Measurements from ENCODE around the gene SLC35D3. TPM values are rescaled to one million over a fixed set of nuclear protein-coding genes. Genes with fewer than 3 reads are reported as not detected.
"Not testable (repeated sequence)": the region's sequence is repeated elsewhere in the genome, so short reads cannot be mapped to it uniquely, and the experiment has no call there.

SLC35D3 gene
- total RNA-seq, 1 donor from 2014 or later: not detected

DNA sequence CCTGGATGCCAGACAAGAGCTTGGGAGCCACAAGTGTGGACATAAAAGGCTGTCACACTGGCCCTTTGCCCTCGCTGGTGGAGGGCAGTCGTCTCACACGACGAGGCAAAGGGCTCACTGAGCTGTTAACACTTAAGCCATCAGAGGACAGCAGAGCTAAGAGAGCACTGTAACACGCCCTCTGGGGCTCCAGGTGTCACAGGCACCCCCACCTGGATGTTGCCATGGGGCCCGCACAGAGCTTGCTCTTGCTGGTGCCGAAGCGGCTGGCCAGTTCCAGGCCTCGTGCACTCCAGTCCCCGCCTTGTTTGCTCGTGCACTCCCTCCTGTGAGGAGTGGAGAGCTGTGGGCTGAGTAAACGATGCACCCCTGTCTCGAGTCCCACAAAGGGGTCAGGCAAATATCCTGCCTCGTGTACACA is 37.4 kb downstream of the SLC35D3 start:
- H3K27ac Mint-ChIP-seq: no peak overlapping the region
- H3K4me3 Mint-ChIP-seq (ENCODE audit: low read depth): no peak overlapping the region
- no peak for DNase-seq (ENCODE audit: low spot score)
- H3K36me3 Mint-ChIP-seq (ENCODE audit: low read depth): no peaks in the 10 kb centered on the region
- peaks cover 5% of the 10 kb centered on the region for H3K4me1 Mint-ChIP-seq (ENCODE audit: low read depth)
- peaks cover 28% of the 10 kb centered on the region for H3K27me3 Mint-ChIP-seq (ENCODE audit: low read depth)
- no peaks in the 10 kb centered on the region for H3K9me3 Mint-ChIP-seq
- intact Hi-C loops (cut with micrococcal nuclease): no loop called here

DNA sequence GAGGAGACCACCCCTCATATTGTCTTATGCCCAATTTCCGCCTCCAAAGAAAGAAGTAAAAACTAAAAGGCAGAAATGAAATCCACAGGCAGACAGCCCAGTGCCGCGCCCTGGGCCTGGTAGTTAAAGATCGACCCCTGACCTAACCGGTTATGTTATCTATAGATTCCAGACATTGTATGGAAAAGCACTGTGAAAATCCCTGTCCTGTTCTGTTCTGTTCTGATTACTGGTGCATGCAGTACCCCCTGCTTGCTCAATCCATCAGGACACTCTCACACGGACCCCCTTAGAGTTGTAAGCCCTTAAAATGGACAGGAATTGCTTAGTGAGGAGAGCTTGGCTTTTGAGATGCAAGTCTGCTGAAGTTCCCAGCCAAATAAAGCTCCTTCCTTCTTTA is 37.8 kb downstream of the SLC35D3 start:
- DNase-seq (ENCODE audit: low spot score); H3K36me3 Mint-ChIP-seq (ENCODE audit: low read depth); H3K4me1 Mint-ChIP-seq (ENCODE audit: low read depth); H3K27ac Mint-ChIP-seq; H3K4me3 Mint-ChIP-seq (ENCODE audit: low read depth); H3K9me3 Mint-ChIP-seq; intact Hi-C loops (cut with micrococcal nuclease): not testable (repeated sequence)
- H3K27me3 Mint-ChIP-seq (ENCODE audit: low read depth): peaks cover 28% of the 10 kb centered on the region

DNA sequence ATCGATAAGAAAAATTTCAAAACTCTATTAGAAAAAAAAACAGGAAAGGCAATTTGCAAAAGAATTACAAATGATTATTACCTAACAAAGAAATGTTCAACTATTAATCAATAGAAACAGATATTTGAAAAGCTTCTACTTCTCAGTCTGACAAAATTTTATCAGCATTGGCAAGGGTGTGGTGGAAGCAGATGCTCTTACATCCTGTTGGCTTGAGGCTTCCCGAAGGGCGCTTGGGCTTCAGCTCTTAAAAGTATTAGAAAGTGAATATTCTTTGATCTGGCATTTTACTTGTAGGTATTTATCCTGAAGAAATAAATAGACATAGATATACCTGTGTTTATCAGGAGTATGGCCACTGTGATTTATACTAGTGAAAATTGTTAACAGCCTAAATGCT is 38.7 kb downstream of the SLC35D3 start:
- Mint-ChIP-seq H3K4me3 (ENCODE audit: low read depth) (no peak overlapping the region), H3K27ac (no peak overlapping the region), H3K9me3 (no peaks in the 10 kb centered on the region), H3K36me3 (ENCODE audit: low read depth) (no peaks in the 10 kb centered on the region), H3K4me1 (ENCODE audit: low read depth) (peaks cover 5% of the 10 kb centered on the region), H3K27me3 (ENCODE audit: low read depth) (peaks cover 24% of the 10 kb centered on the region)
- intact Hi-C loops (cut with micrococcal nuclease): no loop called here
- DNase-seq (ENCODE audit: low spot score): no peak

DNA sequence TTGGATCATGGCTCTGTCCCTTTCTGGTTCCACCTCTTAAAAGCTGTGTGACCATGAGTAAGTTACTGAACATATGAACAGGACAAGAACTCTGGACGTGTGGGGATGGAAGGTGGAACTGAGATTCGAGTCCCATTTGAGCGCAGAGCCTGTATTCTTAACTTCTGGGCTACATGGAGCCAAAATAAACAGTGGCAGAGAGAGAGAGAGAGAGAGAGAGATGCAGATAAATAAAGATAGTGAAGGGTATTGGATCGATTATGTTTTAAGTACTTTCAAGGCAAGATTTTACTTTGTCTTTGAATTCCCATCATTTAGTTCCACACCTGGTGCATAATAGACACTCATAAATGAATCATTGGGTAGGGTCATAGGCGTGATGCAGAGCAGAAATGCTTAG is 39.7 kb downstream of the SLC35D3 start:
- no peak overlapping the region for H3K27ac Mint-ChIP-seq
- H3K27me3 Mint-ChIP-seq (ENCODE audit: low read depth): peaks cover 31% of the 10 kb centered on the region
- intact Hi-C loops (cut with micrococcal nuclease): no loop called here
- H3K4me1 Mint-ChIP-seq (ENCODE audit: low read depth): peaks cover 4% of the 10 kb centered on the region
- no peak for DNase-seq (ENCODE audit: low spot score)
- no peak overlapping the region for H3K4me3 Mint-ChIP-seq (ENCODE audit: low read depth)
- no peaks in the 10 kb centered on the region for H3K36me3 Mint-ChIP-seq (ENCODE audit: low read depth)
- H3K9me3 Mint-ChIP-seq: no peaks in the 10 kb centered on the region

DNA sequence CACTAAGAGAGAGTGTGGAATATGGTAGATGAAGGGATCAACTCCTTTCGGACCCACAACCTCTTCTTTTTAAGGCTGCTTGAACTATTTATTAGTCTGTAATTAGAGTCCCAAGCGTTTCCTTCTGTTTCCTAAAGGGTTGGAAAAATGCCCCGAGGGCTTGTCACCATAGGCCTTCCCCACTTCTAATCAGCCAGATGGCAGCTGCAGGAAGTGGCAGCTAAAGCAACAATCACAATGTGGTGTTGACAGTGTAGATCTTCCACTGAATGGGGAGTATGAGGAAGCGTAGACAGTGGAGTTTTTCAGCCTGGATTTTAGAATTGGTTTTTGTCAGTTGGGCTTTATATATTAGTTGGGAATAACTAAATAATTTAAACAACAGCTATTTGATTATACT is 40.6 kb downstream of the SLC35D3 start:
- no peak for DNase-seq (ENCODE audit: low spot score)
- Mint-ChIP-seq H3K36me3 (ENCODE audit: low read depth) (no peaks in the 10 kb centered on the region), H3K4me1 (ENCODE audit: low read depth) (peaks cover 1% of the 10 kb centered on the region), H3K4me3 (ENCODE audit: low read depth) (no peak overlapping the region), H3K27ac (no peak overlapping the region), H3K27me3 (ENCODE audit: low read depth) (peaks cover 34% of the 10 kb centered on the region), H3K9me3 (no peaks in the 10 kb centered on the region)
- intact Hi-C loops (cut with micrococcal nuclease): no loop called here

DNA sequence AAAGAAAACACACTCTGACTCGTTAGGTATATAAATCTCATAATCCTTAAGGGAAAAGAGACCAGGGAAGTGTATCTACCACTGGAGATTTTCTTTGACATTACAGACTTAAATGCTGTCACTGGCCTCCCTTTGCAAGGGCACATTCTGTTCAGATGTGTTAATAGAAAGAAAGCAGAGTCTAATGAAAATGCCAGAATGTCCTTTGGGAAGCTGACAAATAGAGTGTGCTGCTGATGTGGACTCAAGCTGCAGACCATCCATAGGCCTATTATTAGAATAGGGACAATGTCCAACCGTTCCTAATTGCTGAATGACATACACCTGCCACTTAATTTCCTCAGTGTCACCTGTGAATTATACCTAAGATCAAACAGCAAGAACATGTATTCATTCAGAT is 41.2 kb downstream of the SLC35D3 start:
- Mint-ChIP-seq H3K4me1 (ENCODE audit: low read depth) (peaks cover 5% of the 10 kb centered on the region), H3K36me3 (ENCODE audit: low read depth) (no peaks in the 10 kb centered on the region), H3K9me3 (no peaks in the 10 kb centered on the region), H3K27me3 (ENCODE audit: low read depth) (peaks cover 40% of the 10 kb centered on the region), H3K4me3 (ENCODE audit: low read depth) (no peak overlapping the region), H3K27ac (no peak overlapping the region)
- no peak for DNase-seq (ENCODE audit: low spot score)
- intact Hi-C loops (cut with micrococcal nuclease): no loop called here

DNA sequence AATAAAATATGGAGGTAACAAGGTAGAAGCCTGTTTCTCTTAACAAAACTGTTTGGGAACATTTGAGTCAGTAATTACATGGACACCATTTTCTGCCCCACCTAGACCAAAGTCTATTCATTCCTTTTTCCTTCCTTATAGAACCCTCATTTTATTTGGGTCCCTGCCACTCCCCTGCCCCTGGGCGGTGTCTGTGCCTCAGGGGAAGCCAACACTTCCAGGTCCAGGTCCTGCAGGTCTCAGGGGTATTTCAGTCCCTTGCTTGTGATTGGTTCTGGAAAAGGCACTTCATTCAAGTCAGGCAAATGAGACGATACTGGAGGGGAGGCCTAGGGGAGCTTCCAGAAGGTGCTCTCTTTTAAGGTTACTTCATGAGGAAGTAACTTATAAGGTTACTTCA is 42.3 kb downstream of the SLC35D3 start:
- Mint-ChIP-seq H3K27me3 (ENCODE audit: low read depth) (peaks cover 43% of the 10 kb centered on the region), H3K4me1 (ENCODE audit: low read depth) (peaks cover 6% of the 10 kb centered on the region), H3K27ac (no peak overlapping the region), H3K36me3 (ENCODE audit: low read depth) (no peaks in the 10 kb centered on the region), H3K9me3 (no peaks in the 10 kb centered on the region), H3K4me3 (ENCODE audit: low read depth) (no peak overlapping the region)
- no peak for DNase-seq (ENCODE audit: low spot score)
- intact Hi-C loops (cut with micrococcal nuclease): no loop called here

DNA sequence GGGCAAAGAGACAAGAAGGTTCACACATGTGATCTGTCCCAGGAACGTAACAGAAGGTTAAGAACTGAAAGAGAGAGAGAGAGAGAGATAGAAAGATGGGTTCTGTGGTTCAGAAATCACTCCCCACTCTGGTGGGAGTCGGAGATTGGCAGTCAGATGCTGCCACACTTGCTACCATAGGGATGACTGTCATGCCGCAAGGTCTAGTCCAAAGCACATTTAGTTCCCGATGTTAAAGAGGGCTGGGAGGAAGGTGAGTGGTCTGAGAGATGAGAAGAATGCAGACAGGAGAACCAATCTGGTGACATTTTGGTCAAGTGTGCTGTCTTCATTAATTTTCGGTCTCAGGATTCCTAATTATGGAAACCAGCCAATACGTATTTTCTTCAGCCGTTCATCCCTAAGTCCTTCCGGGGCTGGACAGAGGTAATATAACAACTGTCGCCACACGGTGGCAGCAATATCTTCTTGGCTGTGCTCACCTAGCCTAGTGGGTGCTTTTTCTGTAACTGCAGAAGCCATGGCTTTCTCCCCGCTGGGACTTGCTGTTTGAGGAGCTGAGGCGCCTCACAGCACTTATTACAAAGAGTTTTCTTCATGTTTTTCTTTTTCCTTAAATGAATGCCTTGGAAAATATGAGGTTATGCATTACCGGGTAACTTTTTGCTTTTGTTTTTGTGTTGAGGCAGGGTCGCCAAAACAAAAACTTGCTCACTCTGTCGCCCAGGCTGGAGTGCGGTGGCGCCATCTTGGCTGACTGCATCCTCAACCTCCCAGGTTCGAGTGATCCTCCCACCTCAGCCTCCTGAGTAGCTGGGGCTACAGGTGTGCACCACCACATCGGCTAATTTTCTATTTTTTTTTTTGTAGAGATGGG is 46.0 kb downstream of the SLC35D3 start:
- intact Hi-C loops (cut with micrococcal nuclease): loop anchor here (1.0 to 2.0 kb wide), 2 partner anchors 345 to 673 kb away; no protein-coding TSS in a partner anchor
- Mint-ChIP-seq H3K27me3 (ENCODE audit: low read depth) (peaks cover 45% of the 10 kb centered on the region), H3K4me3 (ENCODE audit: low read depth) (no peak overlapping the region), H3K27ac (no peak overlapping the region), H3K9me3 (no peaks in the 10 kb centered on the region), H3K4me1 (ENCODE audit: low read depth) (peaks cover 6% of the 10 kb centered on the region), H3K36me3 (ENCODE audit: low read depth) (no peaks in the 10 kb centered on the region)
- peak; percentile 50 for DNase-seq (ENCODE audit: low spot score)

DNA sequence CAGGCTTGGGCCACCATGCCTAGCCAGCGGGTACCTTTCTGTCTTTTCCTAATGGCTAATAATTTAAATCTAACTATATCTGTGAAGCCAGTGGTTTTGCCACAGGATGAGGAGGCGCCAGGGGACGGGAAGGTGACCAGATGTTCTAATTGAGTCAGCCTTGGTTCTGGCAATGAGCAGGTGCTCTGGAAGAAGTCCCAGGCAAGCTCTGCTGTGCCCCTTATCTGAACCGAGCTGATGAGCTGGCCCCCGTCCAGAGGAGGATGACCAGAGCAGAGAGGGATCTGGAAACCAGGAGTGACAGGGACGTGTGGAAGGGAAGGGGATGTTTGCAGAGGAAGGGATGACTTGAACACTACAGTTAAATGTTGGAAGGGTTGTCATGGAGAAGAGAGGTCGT is 46.7 kb downstream of the SLC35D3 start:
- no peaks in the 10 kb centered on the region for H3K36me3 Mint-ChIP-seq (ENCODE audit: low read depth)
- H3K27ac Mint-ChIP-seq: no peak overlapping the region
- no peak overlapping the region for H3K4me3 Mint-ChIP-seq (ENCODE audit: low read depth)
- peaks cover 50% of the 10 kb centered on the region for H3K27me3 Mint-ChIP-seq (ENCODE audit: low read depth)
- no peak for DNase-seq (ENCODE audit: low spot score)
- intact Hi-C loops (cut with micrococcal nuclease): loop anchor here (1.0 to 2.0 kb wide), 2 partner anchors 344 to 672 kb away; no protein-coding TSS in a partner anchor
- H3K9me3 Mint-ChIP-seq: no peaks in the 10 kb centered on the region
- peaks cover 6% of the 10 kb centered on the region for H3K4me1 Mint-ChIP-seq (ENCODE audit: low read depth)

DNA sequence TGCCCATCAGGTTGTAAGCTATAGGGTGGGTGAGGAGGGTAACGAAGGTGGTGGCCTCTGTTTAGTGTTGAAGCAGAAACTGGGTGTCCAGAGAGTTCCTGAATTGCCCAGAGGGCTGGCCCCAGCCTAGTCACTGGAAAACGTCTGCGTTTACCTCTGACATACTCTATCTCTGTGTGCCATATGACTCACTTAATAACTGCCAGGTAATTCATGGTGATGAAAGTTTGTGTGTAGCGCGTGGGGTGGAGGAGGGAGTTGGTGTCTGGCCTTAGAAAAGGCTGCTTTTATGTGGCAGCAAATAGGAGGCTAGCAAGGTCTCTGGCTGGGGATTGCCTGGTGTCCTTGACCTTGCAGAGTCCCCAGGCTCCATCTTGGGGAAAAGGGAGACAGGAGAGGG is 47.3 kb downstream of the SLC35D3 start:
- Mint-ChIP-seq H3K4me1 (ENCODE audit: low read depth) (peaks cover 6% of the 10 kb centered on the region), H3K27me3 (ENCODE audit: low read depth) (peaks cover 44% of the 10 kb centered on the region), H3K36me3 (ENCODE audit: low read depth) (no peaks in the 10 kb centered on the region), H3K27ac (no peak overlapping the region), H3K4me3 (ENCODE audit: low read depth) (no peak overlapping the region), H3K9me3 (no peaks in the 10 kb centered on the region)
- DNase-seq (ENCODE audit: low spot score): no peak
- intact Hi-C loops (cut with micrococcal nuclease): loop anchor here (2.0 kb wide), 1 partner anchor 343 kb away; no protein-coding TSS in a partner anchor

DNA sequence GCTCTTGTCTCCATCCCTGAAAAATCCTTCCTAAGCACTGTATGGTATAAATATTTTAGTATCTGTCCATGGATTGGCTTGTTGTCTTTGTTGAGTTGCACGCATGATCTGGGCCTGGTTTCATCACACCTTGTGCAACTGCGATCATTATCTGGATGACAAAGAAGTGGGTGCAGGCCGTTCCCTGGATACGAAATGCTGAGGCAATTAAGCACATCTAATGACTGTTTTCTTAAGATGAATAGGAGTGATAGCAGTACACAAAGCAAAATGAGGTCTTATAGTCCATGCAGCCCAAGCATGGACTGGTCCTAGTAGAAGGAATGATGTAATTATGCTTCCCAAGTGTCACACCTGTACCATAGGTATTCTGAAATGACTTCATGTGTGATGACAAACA is 47.8 kb downstream of the SLC35D3 start:
- no peaks in the 10 kb centered on the region for H3K36me3 Mint-ChIP-seq (ENCODE audit: low read depth)
- H3K4me1 Mint-ChIP-seq (ENCODE audit: low read depth): peaks cover 6% of the 10 kb centered on the region
- H3K27me3 Mint-ChIP-seq (ENCODE audit: low read depth): peaks cover 43% of the 10 kb centered on the region
- H3K9me3 Mint-ChIP-seq: no peaks in the 10 kb centered on the region
- intact Hi-C loops (cut with micrococcal nuclease): loop anchor here (2.0 kb wide), 1 partner anchor 343 kb away; no protein-coding TSS in a partner anchor
- no peak overlapping the region for H3K27ac Mint-ChIP-seq
- DNase-seq (ENCODE audit: low spot score): no peak
- H3K4me3 Mint-ChIP-seq (ENCODE audit: low read depth): no peak overlapping the region

DNA sequence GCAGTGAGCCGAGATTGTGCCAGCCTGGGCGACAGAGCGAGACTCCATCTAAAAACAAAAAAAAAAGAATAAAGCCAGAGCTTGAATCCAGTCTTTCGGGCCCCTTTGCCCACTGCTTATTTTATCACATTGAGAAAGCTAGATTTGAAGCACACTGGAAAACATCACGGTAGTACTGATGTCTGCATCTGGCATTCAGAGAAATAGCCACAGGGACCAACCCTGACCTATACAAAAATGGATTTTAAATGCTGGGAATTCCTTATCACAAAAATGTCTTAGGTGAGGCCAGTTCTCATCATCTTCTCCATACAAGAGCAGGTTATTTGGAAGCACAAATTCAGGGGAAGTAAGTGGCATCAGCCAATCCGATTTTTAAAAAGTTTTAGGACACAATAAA is 49.5 kb downstream of the SLC35D3 start:
- Mint-ChIP-seq H3K4me3 (ENCODE audit: low read depth) (no peak overlapping the region), H3K36me3 (ENCODE audit: low read depth) (no peaks in the 10 kb centered on the region), H3K4me1 (ENCODE audit: low read depth) (peaks cover 6% of the 10 kb centered on the region), H3K9me3 (no peaks in the 10 kb centered on the region), H3K27me3 (ENCODE audit: low read depth) (peaks cover 35% of the 10 kb centered on the region), H3K27ac (no peak overlapping the region)
- intact Hi-C loops (cut with micrococcal nuclease): no loop called here
- DNase-seq (ENCODE audit: low spot score): no peak

DNA sequence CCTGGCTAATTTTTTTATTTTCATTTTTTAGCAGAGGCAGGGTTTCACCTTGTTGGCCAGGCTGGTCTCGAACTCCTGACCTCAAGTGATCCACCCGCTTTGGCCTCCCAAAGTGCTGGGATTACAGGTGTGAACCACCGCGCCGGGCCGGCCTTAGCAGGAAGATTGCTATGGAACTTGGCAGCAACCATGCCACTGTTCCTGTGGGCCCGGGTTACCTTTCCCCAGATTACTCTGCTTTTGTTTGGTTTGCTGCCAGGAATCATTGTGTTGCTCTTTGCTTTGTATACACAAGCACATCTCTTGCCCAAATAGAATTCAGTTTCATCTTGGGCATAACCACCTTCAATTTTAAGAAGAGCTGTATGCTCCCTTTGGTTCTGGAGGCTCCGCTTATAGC is 51.7 kb downstream of the SLC35D3 start:
- H3K36me3 Mint-ChIP-seq (ENCODE audit: low read depth); H3K9me3 Mint-ChIP-seq; H3K4me3 Mint-ChIP-seq (ENCODE audit: low read depth); intact Hi-C loops (cut with micrococcal nuclease); H3K4me1 Mint-ChIP-seq (ENCODE audit: low read depth); DNase-seq (ENCODE audit: low spot score); H3K27ac Mint-ChIP-seq: not testable (repeated sequence)
- peaks cover 23% of the 10 kb centered on the region for H3K27me3 Mint-ChIP-seq (ENCODE audit: low read depth)
